ENCODE results near the gene RPL31. TPM values are rescaled to one million over a fixed set of nuclear protein-coding genes. Genes with fewer than 3 reads are reported as not detected.

Gene RPL31
- 1,787 and 1,821 TPM in 2 replicates for total RNA-seq (2014; rRNA removed; shearing (Covaris generic))

- DNase-seq (ENCODE audit: low spot score) = peak; percentile 97
These were observed at the start of gene RPL31 for GRCh38 chr2:101001691-101002561. Gene RPL31, plus strand, starts transcription at chr2:101002289. Its CDS starts 413 bp downstream, at chr2:101002702.

- DNase-seq (ENCODE audit: low spot score) = no peak
These were observed 49.6 kb upstream of the RPL31 start for GRCh38 chr2:100952512-100952911.

GRCh38 chr2:100953406-100954043 lies 48.6 kb upstream of the RPL31 start:
- no peak for DNase-seq (ENCODE audit: low spot score)

- DNase-seq (ENCODE audit: low spot score) = no peak
These were observed 48.1 kb upstream of the RPL31 start for GRCh38 chr2:100954044-100954420.

- DNase-seq (ENCODE audit: low spot score) = no peak
These were observed 46.9 kb upstream of the RPL31 start for GRCh38 chr2:100955226-100955625.

GRCh38 chr2:100956081-100956480 lies 46.0 kb upstream of the RPL31 start:
- DNase-seq (ENCODE audit: low spot score) = no peak

GRCh38 chr2:100957996-100958653 lies 44.0 kb upstream of the RPL31 start:
- DNase-seq (ENCODE audit: low spot score) = peak; percentile 70

GRCh38 chr2:100959225-100959880 lies 42.7 kb upstream of the RPL31 start:
- DNase-seq (ENCODE audit: low spot score) = no peak

GRCh38 chr2:100960688-100961087 lies 41.4 kb upstream of the RPL31 start:
- DNase-seq (ENCODE audit: low spot score) = no peak

- DNase-seq (ENCODE audit: low spot score) = no peak
These were observed 39.6 kb upstream of the RPL31 start for GRCh38 chr2:100962366-100963025.

GRCh38 chr2:100963026-100963375 lies 39.1 kb upstream of the RPL31 start:
- DNase-seq (ENCODE audit: low spot score) = no peak

- no peak for DNase-seq (ENCODE audit: low spot score)
These were observed 37.9 kb upstream of the RPL31 start for GRCh38 chr2:100964222-100964621.

- no peak for DNase-seq (ENCODE audit: low spot score)
These were observed 37.4 kb upstream of the RPL31 start for GRCh38 chr2:100964681-100965169.

GRCh38 chr2:100965596-100965995 lies 36.5 kb upstream of the RPL31 start:
- no peak for DNase-seq (ENCODE audit: low spot score)

GRCh38 chr2:100967716-100968115 lies 34.4 kb upstream of the RPL31 start:
- DNase-seq (ENCODE audit: low spot score) = no peak

GRCh38 chr2:100968146-100969145 lies 33.6 kb upstream of the RPL31 start:
- DNase-seq (ENCODE audit: low spot score) = no peak

- DNase-seq (ENCODE audit: low spot score) = no peak
These were observed 32.1 kb upstream of the RPL31 start for GRCh38 chr2:100969998-100970397.

GRCh38 chr2:100971221-100971620 lies 30.9 kb upstream of the RPL31 start:
- no peak for DNase-seq (ENCODE audit: low spot score)

- no peak for DNase-seq (ENCODE audit: low spot score)
These were observed 29.6 kb upstream of the RPL31 start for GRCh38 chr2:100972452-100972851.
